GM10847 (cell line): ENCODE measurements around the gene GRHL3.

Experiments used
- POLR2A ChIP-seq: IDR thresholded peaks from 2 replicates; pipeline ENCODE4 v1.6.1; 2011; ENCODE audit not compliant: insufficient read length; ENCODE audit errors: extremely low read depth

The GRHL3 gene

DNA sequence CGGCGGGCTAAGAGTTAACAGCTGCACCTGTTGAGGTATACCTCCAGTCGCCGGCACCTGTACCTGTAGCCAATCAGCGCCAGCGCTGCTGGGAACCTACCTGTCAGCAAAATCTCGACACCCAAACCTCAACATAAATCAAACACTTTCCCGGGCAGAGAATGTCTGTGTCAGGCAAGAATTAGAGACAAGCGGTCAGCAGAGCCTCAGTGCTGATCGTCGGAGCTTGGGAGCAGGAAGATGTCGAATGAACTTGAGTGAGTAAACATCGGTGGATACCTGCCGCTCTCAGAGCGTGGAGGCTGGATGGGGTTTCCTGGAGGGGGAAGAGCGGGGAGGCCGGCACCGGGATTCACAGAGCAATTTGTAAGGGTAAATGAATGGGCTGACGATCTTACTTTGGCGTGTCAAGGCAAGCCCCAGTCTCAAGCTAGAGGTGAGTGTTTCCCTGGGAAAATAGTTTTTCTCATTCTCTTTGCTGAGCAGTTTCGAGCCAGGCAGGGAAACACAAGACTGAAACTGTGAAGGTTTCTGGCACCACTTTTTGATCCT lies at the start of gene GRHL3:
Gene GRHL3 (plus strand): TSS at position 46 of the 552 bp plus-strand sequence. CDS start 195 bp downstream, at position 241.
- no peak for TF ChIP-seq POLR2A

DNA sequence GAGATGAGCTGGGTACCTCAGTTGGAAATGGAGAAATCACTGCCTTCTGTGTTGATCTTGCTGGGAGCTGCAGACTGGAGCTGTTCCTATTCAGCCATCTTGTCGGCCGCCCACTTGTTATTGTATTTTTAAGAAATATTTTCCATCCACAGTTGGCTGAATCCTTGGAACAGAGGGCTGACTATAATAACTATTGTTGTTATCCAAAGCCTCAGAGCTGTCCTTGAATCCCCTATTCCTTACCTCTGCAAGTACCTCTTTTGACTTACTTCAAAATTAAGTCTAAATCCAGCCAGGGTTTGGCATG lies 44.1 kb upstream of the GRHL3 start:
- no peak for TF ChIP-seq POLR2A

DNA sequence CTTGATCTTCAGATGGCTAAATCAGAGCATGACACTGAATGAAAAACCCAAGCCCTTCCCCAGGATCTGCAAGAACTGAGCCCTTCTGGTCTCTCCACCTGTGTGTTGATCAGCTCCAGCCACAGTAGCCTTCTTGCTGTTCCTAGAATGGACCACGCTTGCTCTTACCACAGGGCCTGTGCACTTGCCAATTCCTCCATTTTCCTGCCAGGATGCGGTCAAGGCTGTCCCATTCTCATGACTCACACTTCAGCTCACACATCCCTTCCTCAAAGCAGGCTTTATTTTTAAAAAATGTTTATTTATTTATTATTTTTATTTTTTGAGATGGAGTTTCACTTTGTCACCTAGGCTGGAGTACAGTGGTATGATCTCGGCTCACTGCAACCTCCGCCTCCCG lies 43.6 kb upstream of the GRHL3 start:
- TF ChIP-seq POLR2A: no peak

DNA sequence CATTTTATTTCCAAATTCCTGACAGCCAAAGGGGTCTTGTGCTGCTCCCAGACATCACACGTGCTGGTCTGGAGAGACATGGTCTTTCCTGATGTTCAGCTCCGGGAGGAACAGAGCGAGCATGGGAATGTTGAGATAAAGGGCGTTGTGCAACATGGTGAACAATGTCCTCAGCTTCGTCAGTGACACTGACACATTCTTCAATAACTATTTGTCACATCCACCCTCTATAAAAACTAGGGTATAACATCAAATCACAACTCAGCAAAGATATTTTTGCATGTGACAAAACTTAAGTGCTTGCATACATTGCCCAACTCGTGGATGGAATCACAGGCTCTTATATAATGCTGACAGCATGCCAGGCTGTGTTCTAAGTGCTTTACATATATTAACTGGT lies 42.4 kb upstream of the GRHL3 start:
- TF ChIP-seq POLR2A: no peak

DNA sequence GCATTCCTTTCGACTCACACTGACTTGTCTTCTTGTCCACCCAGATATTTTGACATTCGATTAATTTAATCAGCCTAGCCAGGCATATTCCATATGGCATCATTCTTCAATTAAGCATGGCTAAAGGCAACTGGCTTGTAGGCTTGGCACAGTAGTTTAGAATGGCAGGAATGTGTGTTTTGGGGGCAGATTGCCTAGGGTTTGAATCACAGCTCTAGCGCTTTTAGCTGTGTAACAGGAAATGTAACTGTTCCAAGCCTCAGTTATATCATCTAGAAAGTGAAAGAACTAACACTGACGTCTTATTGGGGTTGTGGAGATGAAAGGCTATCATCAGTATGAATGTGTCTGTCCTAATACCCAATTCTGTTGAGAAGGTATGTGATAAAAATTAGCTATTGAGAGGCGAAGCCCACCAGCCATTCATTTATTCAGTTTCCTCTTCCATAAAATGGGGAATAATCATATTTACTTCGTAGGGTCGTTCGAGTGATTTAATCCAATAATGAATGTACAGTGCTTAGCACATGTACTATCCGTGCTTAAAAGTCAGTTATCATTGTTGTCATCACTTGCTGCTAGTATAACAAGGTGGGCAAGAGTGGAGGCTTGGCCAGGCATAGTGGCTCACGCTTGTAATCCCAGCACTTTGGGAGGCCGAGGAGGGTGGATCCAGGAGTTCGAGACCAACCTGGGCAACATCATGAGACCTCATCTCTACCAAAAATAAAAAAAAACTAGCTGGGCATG lies 41.6 kb upstream of the GRHL3 start:
- no peak for TF ChIP-seq POLR2A

DNA sequence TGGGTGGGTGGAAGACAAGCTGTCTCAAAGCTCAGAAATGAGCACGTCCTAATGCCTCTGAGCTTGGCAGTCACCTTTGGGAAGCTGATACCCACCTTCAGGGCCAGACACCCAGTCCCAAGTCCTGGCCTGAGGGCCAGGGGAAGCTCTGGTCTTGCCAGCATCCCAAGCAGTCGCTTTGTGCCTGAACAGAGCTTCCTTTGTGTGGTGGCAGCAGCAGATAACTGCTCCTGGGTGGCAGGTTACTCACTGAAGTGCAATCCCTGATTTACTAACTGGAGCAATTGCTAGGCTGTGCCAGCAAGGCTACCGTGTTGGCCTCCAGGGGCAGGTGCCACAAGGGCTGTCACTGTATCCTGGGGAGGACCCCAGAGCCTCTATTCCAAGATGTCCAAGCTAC lies 40.4 kb upstream of the GRHL3 start:
- no peak for TF ChIP-seq POLR2A

DNA sequence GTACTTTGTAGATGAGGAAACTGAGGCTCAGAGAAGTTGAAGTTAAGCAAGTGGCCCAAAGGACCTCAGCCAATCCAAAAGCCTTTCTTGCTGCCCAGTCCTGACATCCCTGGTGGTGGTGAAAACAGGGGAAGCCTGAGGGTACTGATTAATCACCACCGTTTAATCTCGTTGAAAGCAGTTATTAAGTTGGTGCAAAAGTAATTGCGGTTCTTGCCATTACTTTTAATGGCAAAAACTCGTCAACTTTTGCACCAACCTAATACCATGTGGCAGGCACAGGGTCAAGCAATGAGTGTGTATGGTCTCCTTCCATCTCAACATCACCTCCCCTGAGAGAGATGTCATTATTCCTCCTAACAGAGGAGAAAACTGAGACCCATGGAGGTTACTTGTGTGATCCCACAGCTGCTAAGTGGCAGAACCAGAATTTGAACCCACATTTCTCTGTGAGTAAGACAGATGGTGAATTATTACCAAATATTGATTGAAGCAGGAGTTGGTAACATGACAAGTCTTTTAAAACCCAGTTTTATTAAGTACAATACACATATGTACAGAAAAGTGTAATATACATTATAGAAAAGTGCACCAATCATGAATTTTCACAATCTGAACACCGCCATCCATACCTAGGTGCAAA lies 39.4 kb upstream of the GRHL3 start:
- no peak for TF ChIP-seq POLR2A

DNA sequence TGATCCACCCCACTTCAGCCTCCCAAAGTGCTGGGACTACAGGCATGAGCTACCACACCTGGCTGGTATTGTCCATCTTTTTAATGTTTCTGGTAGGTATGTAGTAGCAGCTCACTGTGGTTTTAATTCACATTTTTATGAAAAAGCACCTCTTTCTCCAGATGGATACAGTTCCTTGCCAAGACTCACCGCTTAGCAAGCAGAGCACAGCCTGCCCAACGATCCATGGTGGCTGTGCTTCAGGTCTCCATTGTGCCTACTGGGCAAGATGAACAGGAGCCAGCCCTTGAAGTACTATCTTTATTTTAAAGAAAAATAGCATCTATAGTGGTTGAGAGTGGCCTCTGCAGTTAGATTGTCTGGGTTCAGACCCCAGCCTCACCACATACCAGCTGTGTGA lies 37.6 kb upstream of the GRHL3 start:
- TF ChIP-seq POLR2A: no peak

DNA sequence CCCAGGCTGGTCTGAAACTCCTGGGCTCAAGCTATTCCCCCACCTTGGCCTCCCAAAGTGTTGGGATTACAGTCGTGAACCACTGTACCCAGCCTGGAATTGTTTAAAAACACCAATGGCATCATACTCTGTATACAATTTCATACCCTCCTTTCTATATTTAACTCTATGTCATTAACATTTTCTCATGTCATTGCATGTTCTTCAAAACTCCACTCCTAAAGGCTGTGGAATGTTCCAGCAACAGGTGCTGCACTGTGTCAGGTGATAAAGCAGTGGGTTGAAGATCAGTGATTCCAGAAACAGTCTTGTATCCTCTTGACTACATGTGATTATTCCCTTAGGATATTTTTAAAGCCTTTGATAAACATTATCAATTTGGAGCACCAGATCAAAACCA lies 36.7 kb upstream of the GRHL3 start:
- TF ChIP-seq POLR2A: no peak

DNA sequence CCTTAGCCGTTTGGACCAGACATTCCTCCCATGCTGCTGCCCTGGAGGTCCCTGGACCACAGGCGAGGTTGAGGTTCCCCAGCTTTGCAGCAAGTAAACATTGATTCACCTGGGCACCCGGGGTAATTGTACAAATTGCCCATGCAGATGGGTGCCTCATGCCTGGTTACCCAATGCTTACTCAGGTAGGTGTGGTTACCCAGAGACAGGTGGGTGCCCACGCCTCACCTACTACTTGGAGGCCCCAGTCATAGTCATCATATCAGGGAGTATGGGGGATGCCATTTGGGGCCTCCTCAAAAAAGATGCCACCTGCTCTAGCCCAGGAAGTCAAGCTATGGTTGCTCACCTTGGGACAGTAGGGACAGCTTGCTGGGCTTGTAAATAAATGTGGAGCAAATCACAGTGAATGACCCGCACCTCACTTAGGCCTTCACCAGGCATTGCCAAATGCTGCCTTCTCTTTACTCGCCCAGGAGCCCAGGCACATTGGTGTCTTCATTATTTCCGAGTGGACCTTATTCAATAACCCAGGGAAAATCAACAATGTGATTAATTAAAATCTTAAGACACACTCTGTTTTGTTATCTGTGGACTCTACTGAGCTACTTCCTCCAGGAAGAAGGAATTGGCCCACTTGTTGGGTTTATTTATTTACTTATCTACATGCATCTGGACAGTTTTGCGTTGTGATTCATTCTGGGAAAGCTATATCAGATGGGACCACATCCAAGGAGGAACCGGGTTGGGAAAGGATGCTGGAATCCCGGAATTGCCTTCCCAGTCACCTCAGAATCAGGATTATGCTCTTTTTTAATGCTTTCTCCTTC lies 35.6 kb upstream of the GRHL3 start:
- no peak for TF ChIP-seq POLR2A

DNA sequence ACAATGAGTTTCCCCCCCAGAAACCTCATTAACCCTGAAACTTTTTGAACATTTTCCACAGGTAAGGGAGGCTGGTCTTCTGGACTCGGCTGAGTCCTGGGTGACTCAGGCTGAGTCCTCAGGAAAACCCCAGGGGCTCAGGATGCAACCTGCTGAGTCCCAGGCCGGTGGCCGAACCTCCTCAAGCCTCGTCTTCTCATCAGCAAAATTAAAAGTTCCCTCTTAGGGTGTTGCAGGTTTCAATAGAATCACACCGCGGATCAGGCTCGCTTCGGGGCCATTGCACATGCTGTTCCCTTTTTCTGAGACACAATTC lies 35.0 kb upstream of the GRHL3 start:
- TF ChIP-seq POLR2A: no peak

DNA sequence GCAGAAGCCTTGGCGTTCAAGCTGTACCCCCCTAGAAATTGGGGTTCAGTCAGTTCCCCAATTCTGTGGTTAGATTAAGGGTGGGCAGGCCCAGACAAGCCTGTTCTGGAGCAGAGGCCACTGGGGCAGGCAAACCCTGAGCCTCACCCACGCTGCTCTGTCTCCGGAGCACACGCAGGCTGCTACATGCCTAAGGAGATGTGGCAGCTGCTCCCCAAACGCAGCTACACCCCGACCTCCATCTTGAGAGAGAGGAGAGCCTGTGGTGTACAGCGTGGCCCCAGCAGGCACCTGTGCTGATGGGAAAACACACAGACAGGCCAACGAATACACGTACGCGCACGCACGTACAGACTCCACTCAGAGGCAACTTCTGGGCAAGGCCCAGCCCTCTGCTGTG lies 33.9 kb upstream of the GRHL3 start:
- no peak for TF ChIP-seq POLR2A

DNA sequence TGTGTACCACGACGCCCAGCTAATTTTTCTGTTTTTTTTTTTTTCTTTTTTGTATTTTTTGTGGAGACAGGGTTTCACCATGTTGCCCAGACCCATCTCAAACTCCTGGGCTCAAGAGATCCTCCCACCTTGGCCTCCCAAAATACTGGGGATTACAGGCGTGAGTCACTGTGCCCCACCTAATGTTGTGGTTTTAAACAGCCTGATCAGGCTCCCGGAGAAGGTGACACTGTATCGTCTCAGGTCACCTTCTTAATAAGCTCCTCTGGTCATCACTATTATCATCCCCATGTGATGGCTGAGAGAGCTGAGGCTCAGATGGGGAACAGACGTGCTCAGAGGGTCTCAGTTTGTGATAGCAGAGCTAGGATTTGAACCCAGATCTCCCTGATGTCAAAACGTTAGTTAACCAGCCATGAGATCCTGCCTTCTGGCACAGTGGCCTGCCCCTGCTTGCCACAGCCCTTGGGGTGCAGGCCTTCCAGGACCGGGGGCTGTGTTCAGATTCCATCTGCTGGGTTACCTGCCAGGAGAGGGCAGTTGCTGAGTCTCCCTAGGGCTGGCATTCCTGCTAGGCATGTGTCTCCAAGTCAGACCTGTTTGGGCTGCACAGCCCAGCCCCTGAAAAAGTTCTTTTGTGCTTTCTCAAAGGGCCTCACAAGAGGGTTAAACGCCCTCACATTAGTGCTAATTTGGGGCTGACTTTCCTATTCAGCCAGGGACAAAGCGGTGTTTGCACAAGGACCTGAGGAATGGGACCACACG lies 32.7 kb upstream of the GRHL3 start:
- TF ChIP-seq POLR2A: no peak

DNA sequence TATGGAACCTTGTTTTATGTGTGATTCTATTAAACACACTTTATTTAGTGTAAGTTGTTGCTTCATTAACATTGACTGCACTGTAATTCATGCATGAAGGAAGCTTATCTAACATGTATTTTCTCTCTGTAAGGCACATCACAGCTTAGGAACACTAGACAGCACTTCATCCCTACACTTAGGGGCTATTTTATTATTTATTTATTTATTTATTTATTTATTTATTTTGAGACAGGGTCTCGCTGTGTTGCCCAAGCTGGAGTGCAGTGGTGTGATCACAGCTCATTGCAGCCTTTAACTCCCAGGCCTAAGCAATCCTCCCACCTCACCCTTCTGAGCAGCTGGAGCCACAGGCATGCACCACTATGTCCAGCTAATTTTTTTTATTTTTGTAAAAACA lies 30.7 kb upstream of the GRHL3 start:
- no peak for TF ChIP-seq POLR2A

DNA sequence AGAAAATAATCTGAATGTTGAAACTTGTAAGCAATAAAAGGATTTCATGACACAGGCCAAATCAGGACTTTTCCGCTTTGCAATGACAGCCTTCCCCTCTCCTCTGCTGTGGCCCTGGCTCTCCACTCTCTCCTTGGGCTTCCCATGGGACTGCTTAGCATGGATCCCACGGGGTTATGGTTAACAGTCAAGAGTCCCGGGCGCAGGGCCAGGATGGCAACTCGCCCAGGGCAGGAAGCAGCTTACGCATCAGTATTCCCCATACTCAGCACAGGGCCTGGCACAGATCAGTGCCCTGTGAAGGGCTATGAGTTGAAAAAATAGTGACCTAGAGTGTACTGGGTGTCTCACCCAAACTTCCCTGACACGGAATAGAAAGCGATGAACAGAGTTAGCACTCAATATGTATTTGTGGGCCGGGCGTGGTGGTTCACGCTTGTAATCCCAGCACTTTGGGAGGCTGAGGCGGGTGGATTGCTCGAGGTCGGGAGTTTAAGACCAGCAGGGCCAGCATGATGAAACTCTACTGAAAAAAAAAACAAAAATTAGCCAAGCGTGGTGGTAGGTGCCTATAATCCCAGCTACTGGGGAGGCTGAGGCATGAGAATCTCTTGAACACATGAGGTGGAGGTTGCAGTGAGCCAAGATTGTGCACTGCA lies 29.1 kb upstream of the GRHL3 start:
- TF ChIP-seq POLR2A: no peak
